IgD-negative memory B cell (primary cell): ENCODE measurements around the gene ZNF132. TPM values are rescaled to one million over a fixed set of nuclear protein-coding genes. Genes with fewer than 3 reads are reported as not detected.
A peak's percentile ranks its signal among the peaks of the same experiment; 100 is the strongest.
"Not testable (repeated sequence)": the region's sequence is repeated elsewhere in the genome, so short reads cannot be mapped to it uniquely, and the experiment has no call there.

ENCODE experiments used
- H3K27ac Mint-ChIP-seq, 3 donors: one replicate each; pipeline ENCODE4 v1.8.0; 2020 to 2022; ENCODE audit warnings: mild to moderate bottlenecking in 3 of 3, mixed read lengths in 3 of 3, moderate library complexity in 1 of 3
- H3K27me3 Mint-ChIP-seq: one replicate; pipeline ENCODE4 v1.8.0; 2021; ENCODE audit warnings: mixed read lengths
- H3K36me3 Mint-ChIP-seq: one replicate; pipeline ENCODE4 v1.8.0; 2020; ENCODE audit warnings: mild to moderate bottlenecking, mixed read lengths
- H3K4me1 Mint-ChIP-seq, 3 donors: one replicate each; pipeline ENCODE4 v1.8.0; 2020 to 2022; ENCODE audit warnings: mixed read lengths in 3 of 3, mild to moderate bottlenecking in 1 of 3
- H3K4me3 Mint-ChIP-seq, 4 donors: one replicate each; pipeline ENCODE4 v1.8.0; 2020 to 2022; ENCODE audit warnings: mild to moderate bottlenecking in 4 of 4, mixed read lengths in 4 of 4, moderate library complexity in 3 of 4
- H3K9me3 Mint-ChIP-seq, 3 donors: one replicate each; pipeline ENCODE4 v1.8.0; 2020 to 2021; ENCODE audit warnings: mixed read lengths in 3 of 3, mild to moderate bottlenecking in 1 of 3
- polyA plus RNA-seq: library from polyadenylated mRNA; unstranded; fragments of 300-500 nt; fragmentation: Illumina TruSeq; gene quantifications from one replicate; pipeline ENCODE4 v1.2.3, GENCODE V29; 2021

ZNF132 gene
- polyA plus RNA-seq, 1 donor from 2014 or later, result 0.53 TPM

- H3K4me1 Mint-ChIP-seq, result peaks cover 5 to 9% (median 9%) of the 10 kb centered on the region in 3 donors
- no peaks in the 10 kb centered on the region for H3K36me3 Mint-ChIP-seq
- peak overlapping the region in 3 of 4 donors; percentile 35 to 85 (median 58) for H3K4me3 Mint-ChIP-seq
- H3K27ac Mint-ChIP-seq, result peak overlapping the region in 2 of 3 donors; percentile 59 to 80
- no peaks in the 10 kb centered on the region for H3K27me3 Mint-ChIP-seq
- H3K9me3 Mint-ChIP-seq, result no peaks in the 10 kb centered on the region
Observed at GRCh38 chr19:58474291-58474996, 34.5 kb upstream of the ZNF132 start.

DNA sequence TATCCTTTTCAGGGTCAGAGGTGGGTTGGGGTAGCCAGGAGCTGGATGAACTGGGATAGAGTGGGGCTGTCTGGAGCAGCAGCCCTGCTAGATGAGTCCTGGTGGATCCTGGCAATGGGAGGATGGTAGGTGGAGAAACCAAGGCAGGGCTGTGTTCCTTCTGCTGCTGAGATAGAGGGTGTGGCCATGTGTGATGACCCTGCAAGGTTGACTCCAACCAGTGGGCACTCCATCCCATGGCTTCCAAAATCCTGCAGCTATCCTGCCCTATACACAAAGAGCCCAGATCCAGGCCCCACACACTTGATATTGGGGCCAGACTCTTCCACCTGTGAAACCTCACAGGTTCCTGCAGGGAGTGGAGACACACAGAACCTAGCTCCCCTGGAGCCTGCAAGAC is 33.8 kb upstream of the ZNF132 start:
- Mint-ChIP-seq H3K4me1 (peaks cover 5 to 9% (median 9%) of the 10 kb centered on the region in 3 donors), H3K9me3 (no peaks in the 10 kb centered on the region), H3K27me3 (no peaks in the 10 kb centered on the region), H3K4me3 (peak overlapping the region in 3 of 4 donors; percentile 35 to 85 (median 58)), H3K36me3 (no peaks in the 10 kb centered on the region), H3K27ac (peak overlapping the region in 1 of 3 donors; percentile 59)

- peaks cover 6 to 19% (median 18%) of the 10 kb centered on the region in 3 donors for H3K4me1 Mint-ChIP-seq
- no peaks in the 10 kb centered on the region for H3K36me3 Mint-ChIP-seq
- no peaks in the 10 kb centered on the region for H3K9me3 Mint-ChIP-seq
- H3K27ac Mint-ChIP-seq, result no peak overlapping the region
- peak overlapping the region in 1 of 4 donors; percentile 26 for H3K4me3 Mint-ChIP-seq
- H3K27me3 Mint-ChIP-seq, result no peaks in the 10 kb centered on the region
Observed at GRCh38 chr19:58471736-58472135, 31.8 kb upstream of the ZNF132 start.

- not testable (repeated sequence) for H3K9me3 Mint-ChIP-seq, H3K4me3 Mint-ChIP-seq, H3K36me3 Mint-ChIP-seq, H3K27me3 Mint-ChIP-seq, H3K27ac Mint-ChIP-seq
- H3K4me1 Mint-ChIP-seq, result peaks cover 11 to 21% (median 20%) of the 10 kb centered on the region in 3 donors
Observed at GRCh38 chr19:58470837-58471543, 31.0 kb upstream of the ZNF132 start.

GRCh38 chr19:58469241-58470013 is 29.5 kb upstream of the ZNF132 start:
- Mint-ChIP-seq H3K4me3 (peak overlapping the region in 2 of 4 donors; percentile 60 to 77), H3K36me3 (no peaks in the 10 kb centered on the region), H3K27me3 (no peaks in the 10 kb centered on the region), H3K4me1 (peaks cover 7 to 17% (median 17%) of the 10 kb centered on the region in 3 donors), H3K27ac (peak overlapping the region in 1 of 3 donors; percentile 80), H3K9me3 (peaks cover 0 to 2% (median 0%) of the 10 kb centered on the region in 3 donors)

DNA sequence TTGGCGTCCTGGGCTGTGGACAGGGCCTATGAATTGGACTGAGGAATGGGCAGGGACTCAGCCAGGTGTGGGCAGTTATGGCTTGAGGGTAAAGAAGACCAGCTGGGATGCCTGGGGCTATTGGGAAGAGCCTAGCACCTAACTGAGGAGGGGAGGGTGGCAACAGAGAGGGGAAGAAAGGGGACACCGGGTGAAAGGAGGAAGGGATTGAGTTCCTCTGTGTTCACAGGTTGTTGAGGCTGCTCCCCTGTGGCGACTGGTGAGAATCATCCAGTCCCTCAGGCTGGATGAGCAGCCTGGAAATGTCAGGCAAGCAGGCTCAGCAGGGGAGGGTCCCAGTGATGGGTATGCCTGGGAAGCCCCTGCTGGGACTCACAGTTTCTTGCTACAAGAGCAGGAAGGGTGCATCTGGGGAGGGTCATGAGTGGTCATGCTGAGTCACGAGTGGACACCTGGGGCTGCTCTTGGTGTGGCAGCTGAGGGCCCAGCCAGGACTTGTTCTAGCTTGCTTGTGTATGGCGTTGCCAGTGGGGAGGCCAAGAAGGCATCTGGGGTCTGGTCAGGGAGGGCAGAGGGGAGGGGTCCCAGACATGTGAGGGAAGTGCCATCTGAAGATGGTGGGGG is 28.4 kb upstream of the ZNF132 start:
- Mint-ChIP-seq H3K9me3 (peaks cover 0 to 2% (median 0%) of the 10 kb centered on the region in 3 donors), H3K27me3 (no peaks in the 10 kb centered on the region), H3K4me1 (peaks cover 7 to 17% (median 17%) of the 10 kb centered on the region in 3 donors), H3K36me3 (no peaks in the 10 kb centered on the region), H3K4me3 (peak overlapping the region; percentile 77 to 88 (median 82)), H3K27ac (peak overlapping the region in 1 of 3 donors; percentile 80)

DNA sequence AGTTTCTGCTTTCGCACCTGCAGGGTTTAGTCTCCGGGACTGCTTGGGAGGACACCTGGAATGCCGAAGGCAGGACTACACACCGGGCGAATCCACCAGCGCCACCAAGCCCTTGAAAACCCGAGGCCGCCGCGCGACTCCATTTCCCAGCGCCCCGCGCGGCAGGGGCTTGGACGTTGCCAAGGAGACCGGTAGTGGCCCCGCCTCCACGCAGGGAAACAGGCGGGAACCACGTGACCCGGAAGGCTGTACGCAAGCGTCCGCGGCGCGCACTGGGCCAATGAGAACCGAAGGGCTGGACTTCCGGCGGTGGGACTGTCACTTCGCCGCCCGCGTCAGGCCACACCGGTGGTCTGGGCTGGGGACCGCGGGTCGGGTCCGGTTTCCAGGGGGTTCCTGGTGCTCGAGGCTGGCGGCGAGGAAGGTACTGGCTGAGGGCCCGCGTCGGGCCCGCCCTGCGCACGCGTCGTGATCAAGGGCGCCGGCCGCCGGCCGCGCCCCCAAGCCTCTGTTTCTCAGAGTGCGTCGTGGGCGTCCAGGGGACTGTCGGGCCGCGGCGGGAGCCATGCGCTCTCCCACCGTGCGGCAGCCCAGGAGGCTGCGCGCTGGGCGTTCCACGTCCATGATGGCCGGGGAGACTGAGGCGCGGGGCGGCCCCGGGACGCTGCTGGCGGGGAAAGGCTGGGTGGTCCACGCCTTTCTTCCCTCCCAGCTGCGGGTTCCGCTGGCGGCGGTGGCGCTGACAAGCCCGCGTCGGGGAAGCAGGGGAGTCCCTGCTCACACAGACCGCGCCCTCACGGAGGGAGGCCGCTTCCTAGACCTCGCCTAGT is 27.0 kb upstream of the ZNF132 start, which contains the start of gene ZNF324:
Gene ZNF324 (plus strand): TSS at position 321 of the 830 bp plus-strand sequence. CDS start 2,106 bp downstream, outside the sequence.
- H3K27ac Mint-ChIP-seq, result peak within 1 kb of the TSS; percentile 67 to 94 (median 89)
- peaks cover 0 to 2% (median 0%) of the 10 kb centered on the region in 3 donors for H3K9me3 Mint-ChIP-seq

GRCh38 chr19:58466089-58466759 is 26.3 kb upstream of the ZNF132 start:
- Mint-ChIP-seq H3K9me3 (peaks cover 0 to 2% (median 0%) of the 10 kb centered on the region in 3 donors), H3K4me1 (peaks cover 7 to 17% (median 17%) of the 10 kb centered on the region in 3 donors), H3K4me3 (peak overlapping the region; percentile 84 to 95 (median 94)), H3K36me3 (no peaks in the 10 kb centered on the region), H3K27ac (peak overlapping the region; percentile 67 to 94 (median 89)), H3K27me3 (no peaks in the 10 kb centered on the region)

More for the DNA sequence above, 27.0 kb upstream of the ZNF132 start, which contains the start of gene ZNF324:
- no peaks in the 10 kb centered on the region for H3K36me3 Mint-ChIP-seq
- peaks cover 7 to 17% (median 17%) of the 10 kb centered on the region in 3 donors for H3K4me1 Mint-ChIP-seq
- peak within 1 kb of the TSS; percentile 84 to 95 (median 94) for H3K4me3 Mint-ChIP-seq
- no peaks in the 10 kb centered on the region for H3K27me3 Mint-ChIP-seq

DNA sequence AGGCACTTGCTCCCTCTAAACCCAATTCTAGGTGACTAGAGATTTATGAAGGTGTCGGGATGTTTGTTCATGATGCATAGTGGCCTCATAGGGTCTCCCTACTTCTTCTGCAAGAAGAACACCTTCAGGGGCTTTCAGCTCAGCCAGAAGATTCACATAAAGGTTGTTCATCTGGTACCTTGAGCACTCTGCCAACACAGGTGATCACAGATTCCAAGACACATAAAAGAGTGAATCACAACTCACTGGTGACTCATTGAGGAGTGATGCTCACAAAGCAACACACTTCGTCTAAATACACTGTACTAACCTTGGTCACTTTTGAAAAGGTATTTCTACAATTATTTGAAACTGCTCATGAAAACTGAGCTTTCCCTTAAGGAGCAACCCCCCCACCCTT is 20.1 kb upstream of the ZNF132 start:
- Mint-ChIP-seq H3K4me3 (no peak overlapping the region), H3K27me3 (no peaks in the 10 kb centered on the region), H3K9me3 (no peaks in the 10 kb centered on the region), H3K4me1 (peaks cover 0 to 3% (median 2%) of the 10 kb centered on the region in 3 donors), H3K27ac (no peak overlapping the region), H3K36me3 (peaks cover 11% of the 10 kb centered on the region)

DNA sequence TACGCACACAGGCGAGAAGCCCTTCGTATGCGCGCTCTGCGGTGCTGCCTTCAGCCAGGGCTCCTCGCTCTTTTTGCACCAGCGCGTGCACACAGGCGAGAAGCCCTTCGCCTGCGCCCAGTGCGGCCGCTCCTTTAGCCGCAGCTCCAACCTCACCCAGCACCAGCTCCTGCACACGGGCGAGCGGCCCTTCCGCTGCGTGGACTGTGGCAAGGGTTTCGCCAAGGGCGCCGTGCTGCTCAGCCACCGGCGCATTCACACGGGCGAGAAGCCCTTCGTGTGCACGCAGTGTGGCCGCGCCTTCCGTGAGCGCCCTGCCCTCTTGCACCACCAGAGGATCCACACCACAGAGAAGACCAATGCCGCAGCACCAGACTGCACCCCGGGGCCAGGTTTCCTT is 16.2 kb upstream of the ZNF132 start:
- H3K36me3 Mint-ChIP-seq, result peaks cover 14% of the 10 kb centered on the region
- H3K27ac Mint-ChIP-seq, result no peak overlapping the region
- no peak overlapping the region for H3K4me3 Mint-ChIP-seq
- peaks cover 3 to 12% (median 10%) of the 10 kb centered on the region in 3 donors for H3K4me1 Mint-ChIP-seq
- H3K9me3 Mint-ChIP-seq, result peaks cover 0 to 1% (median 0%) of the 10 kb centered on the region in 3 donors
- H3K27me3 Mint-ChIP-seq, result peaks cover 1% of the 10 kb centered on the region

- no peak overlapping the region for H3K27ac Mint-ChIP-seq
- peaks cover 10 to 18% (median 14%) of the 10 kb centered on the region in 3 donors for H3K4me1 Mint-ChIP-seq
- H3K9me3 Mint-ChIP-seq, result peaks cover 0 to 1% (median 0%) of the 10 kb centered on the region in 3 donors
- peak overlapping the region in 1 of 4 donors; percentile 26 for H3K4me3 Mint-ChIP-seq
- peaks cover 2% of the 10 kb centered on the region for H3K27me3 Mint-ChIP-seq
- peaks cover 14% of the 10 kb centered on the region for H3K36me3 Mint-ChIP-seq
Observed at GRCh38 chr19:58455306-58455705, 15.4 kb upstream of the ZNF132 start.

- peaks cover 2% of the 10 kb centered on the region for H3K27me3 Mint-ChIP-seq
- peaks cover 10 to 18% (median 14%) of the 10 kb centered on the region in 3 donors for H3K4me1 Mint-ChIP-seq
- H3K4me3 Mint-ChIP-seq, result peak overlapping the region in 3 of 4 donors; percentile 69 to 95 (median 78)
- H3K27ac Mint-ChIP-seq, result peak overlapping the region in 1 of 3 donors; percentile 37
- H3K36me3 Mint-ChIP-seq, result peaks cover 12% of the 10 kb centered on the region
- H3K9me3 Mint-ChIP-seq, result peaks cover 0 to 1% (median 0%) of the 10 kb centered on the region in 3 donors
Observed at GRCh38 chr19:58453743-58454142, 13.8 kb upstream of the ZNF132 start.
